ENCODE measurements around the gene TMA7.
"Not testable (repeated sequence)": the region's sequence is repeated elsewhere in the genome, so short reads cannot be mapped to it uniquely, and the experiment has no call there.

The TMA7 gene

DNA sequence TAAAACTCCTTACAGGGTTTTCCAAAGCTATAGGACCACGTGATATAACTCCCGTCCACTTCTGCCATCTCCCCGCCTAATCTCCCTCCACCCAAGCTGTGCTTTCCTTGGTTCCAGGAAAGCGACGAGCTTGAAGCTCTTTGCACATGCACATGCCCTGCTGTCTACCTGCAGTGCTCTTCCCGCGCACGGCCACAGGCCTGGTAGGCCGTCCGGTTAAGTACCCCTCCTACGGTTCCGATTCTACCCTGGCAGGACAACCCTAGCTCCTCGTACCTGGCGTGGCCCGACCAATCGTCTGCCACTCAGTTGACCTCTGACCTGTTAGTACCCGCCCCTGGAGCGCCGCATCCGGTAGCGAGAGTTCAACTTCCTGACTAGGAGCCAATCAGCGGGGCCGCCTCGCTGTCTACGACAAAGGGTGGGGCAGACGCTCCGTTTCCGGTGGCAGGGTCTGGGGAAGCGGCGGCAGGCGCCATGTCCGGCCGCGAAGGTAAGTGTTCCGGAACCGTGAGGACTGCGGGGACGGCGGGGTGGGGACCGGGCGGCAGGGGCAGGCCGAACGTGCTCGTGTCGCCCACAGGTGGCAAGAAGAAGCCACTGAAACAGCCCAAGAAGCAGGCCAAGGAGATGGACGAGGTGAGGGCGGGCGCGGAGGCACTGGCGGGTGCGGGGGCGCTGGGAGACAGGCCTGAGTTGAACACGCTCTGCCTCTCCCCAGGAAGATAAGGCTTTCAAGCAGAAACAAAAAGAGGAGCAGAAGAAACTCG is at the start of gene TMA7, which contains the start of gene CCDC51:
Gene TMA7, plus strand, starts transcription at position 438 of the 770 bp plus-strand sequence. Its CDS starts 40 bp downstream, at position 478.
Gene CCDC51, minus strand, starts transcription at position 300 of the 770 bp plus-strand sequence. CDS start 4,991 bp downstream, outside the sequence.
- DNase-seq (ENCODE audit: low read depth in 2 of 2, low spot score in 1 of 2) = peak; percentile 97

GRCh38 chr3:48394391-48394790 is 45.7 kb upstream of the TMA7 start:
- no peak for DNase-seq (ENCODE audit: low read depth in 2 of 2, low spot score in 1 of 2)

- DNase-seq (ENCODE audit: low read depth in 2 of 2, low spot score in 1 of 2) = no peak
Observed at GRCh38 chr3:48395714-48396113, 44.3 kb upstream of the TMA7 start.

DNA sequence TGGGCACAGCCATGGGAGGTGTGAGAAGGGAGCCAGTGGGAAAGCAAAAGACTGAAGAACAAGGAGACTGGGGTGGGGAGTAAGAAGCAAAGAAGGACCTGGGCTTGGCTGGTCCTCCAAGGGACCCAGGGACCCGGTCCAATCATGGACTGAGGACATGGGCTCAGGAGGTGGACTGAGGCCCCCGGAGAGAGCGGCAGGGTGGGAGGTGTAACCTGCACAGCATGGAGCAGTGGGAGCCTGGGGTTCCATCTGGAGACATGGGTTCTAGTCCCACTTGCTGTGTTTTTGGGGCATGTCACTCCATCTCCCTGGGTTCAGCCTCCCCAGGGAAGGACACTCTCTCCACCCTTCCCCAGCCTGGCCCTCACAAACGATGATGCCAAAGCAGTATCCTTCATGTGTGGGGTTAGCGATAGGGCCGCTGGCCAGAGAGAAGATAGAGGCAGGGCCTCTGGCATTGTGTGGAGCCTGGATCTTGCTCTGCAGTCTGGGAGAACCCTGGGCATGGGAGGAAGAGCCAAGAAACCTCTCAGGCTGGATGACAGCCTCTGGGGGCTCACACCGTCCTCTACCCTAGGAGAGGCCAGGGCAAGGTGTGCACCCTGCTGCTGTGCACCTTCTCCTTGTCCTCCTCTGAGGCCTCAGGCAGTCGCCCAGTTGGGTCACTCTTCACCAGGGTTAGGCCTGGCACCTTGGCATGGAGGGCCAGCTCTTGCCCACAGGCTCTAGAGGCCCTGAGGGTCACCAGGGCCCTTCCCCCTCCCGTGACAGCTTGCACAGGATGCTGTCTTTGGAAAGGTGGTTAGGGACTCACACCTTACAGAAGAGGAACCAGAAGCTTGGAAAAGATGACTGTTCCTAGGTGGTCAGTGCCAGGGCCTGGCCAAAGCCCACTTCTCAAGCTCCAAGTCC is 42.0 kb upstream of the TMA7 start:
- no peak for DNase-seq (ENCODE audit: low read depth in 2 of 2, low spot score in 1 of 2)

GRCh38 chr3:48398701-48399386 is 41.2 kb upstream of the TMA7 start:
- no peak for DNase-seq (ENCODE audit: low read depth in 2 of 2, low spot score in 1 of 2)

- DNase-seq (ENCODE audit: low read depth in 2 of 2, low spot score in 1 of 2) = no peak
Observed at GRCh38 chr3:48399387-48400172, 40.5 kb upstream of the TMA7 start.

- DNase-seq (ENCODE audit: low read depth in 2 of 2, low spot score in 1 of 2) = peak; percentile 24 to 46
Observed at GRCh38 chr3:48400824-48401433, 39.1 kb upstream of the TMA7 start.

DNA sequence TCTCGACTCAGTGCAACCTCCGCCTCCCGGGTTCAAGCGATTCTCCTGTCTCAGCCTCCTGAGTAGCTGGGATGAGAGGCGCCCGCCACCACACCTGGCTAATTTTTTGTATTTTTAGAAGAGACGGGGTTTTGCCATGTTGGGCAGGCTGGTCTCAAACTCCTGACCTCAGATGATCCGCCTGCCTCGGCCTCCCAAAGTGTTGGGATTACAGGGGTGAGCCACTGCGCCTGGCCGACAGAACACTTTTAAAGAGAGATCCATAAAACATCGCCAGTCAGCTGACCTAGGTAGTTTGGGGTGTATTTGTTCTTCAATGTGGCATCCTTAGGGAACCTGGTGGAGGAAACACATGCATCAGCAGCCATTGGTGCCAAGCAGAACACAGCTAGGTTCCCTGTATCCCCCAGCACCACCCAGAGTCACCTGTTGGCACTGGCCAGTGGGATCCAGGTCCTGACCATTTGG is 38.6 kb upstream of the TMA7 start:
- DNase-seq (ENCODE audit: low read depth in 2 of 2, low spot score in 1 of 2) = not testable (repeated sequence)

DNA sequence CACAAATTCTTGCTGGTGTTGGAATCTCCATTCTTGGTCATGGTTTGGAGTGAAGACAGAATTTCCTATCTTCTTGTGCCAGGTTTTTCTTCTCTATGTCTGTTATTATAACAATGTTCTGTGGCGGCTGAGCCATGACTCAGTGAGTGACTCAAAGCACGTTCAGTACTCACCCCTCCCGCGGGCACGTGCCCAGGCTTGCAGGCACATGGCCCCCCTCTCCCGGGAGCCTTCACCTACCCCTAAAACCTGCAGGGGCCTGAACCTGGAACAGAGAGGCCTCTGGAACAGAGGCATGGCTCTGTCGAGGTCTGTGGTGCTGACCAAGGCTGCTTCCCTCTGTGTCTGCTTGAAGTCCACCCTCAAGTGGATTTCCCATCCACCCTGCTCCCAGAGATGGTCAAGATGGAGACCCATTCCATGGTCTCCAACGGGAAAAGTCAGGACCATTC is 37.8 kb upstream of the TMA7 start:
- no peak for DNase-seq (ENCODE audit: low read depth in 2 of 2, low spot score in 1 of 2)

- no peak for DNase-seq (ENCODE audit: low read depth in 2 of 2, low spot score in 1 of 2)
Observed at GRCh38 chr3:48402907-48403306, 37.1 kb upstream of the TMA7 start.

- DNase-seq (ENCODE audit: low read depth in 2 of 2, low spot score in 1 of 2) = no peak
Observed at GRCh38 chr3:48403533-48404439, 36.3 kb upstream of the TMA7 start.

DNA sequence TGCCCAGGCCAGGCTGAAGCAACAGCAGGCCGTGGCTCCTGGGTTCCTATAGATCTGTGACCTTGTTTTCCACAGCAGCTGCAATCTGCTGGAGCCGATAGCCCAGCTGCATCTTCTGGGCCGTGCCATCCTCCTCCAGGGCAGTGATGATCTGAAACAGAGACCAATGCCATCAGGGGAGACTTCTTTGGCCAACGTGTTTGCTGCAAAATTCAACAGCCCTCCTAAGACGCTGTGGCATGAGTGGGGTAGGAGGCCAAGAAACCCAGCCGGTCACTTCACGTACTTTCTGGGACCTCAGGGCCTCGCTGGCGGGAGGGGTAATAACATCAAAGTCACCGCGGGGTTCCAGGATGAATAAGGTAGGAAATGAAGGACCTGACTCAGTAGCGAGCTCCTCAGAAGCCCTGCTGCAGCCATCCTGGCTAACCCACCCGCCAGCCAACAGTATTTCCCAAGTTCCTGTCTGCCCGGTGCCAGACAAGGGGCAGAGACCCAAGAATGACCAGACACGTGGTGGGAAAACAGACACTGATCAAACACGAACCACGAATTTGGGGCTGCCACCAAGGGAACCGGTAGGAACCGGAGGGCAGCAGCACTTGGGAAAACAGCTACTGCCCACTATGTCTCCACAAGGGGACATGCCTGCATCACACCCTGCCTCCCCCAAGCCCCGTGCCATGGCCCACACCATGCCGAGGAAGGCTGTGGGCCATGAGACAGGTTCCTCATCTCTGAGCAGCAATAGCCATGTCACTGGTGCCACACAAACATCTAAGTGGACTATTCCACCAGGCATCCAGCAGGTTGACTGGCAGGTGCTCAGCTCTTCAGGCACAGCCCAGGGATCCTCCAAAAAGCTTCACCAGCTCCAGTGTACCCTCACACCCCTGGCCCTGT is 35.4 kb upstream of the TMA7 start:
- DNase-seq (ENCODE audit: low read depth in 2 of 2, low spot score in 1 of 2) = no peak

GRCh38 chr3:48405343-48405881 is 34.6 kb upstream of the TMA7 start:
- DNase-seq (ENCODE audit: low read depth in 2 of 2, low spot score in 1 of 2) = no peak

DNA sequence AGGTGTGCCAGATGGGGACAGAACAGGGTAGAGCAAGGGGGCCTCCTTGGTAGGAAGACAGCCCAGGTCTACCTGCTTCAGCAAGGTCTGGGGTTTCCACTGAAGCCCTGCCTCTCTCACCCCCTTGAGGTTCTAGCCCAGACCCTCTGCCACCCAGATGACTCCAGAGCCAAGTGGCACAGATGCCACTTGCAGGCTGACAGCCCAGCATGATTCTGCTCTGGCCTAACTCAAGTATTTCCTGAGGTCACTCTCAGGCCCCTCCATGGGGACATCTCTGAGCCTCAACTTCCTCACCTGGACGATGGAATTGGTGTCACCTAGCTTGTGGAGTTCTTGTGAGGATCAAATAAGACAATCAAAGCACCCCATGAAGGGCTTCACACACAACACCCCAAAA is 34.1 kb upstream of the TMA7 start:
- no peak for DNase-seq (ENCODE audit: low read depth in 2 of 2, low spot score in 1 of 2)

- DNase-seq (ENCODE audit: low read depth in 2 of 2, low spot score in 1 of 2) = no peak
Observed at GRCh38 chr3:48406443-48407431, 33.3 kb upstream of the TMA7 start.

DNA sequence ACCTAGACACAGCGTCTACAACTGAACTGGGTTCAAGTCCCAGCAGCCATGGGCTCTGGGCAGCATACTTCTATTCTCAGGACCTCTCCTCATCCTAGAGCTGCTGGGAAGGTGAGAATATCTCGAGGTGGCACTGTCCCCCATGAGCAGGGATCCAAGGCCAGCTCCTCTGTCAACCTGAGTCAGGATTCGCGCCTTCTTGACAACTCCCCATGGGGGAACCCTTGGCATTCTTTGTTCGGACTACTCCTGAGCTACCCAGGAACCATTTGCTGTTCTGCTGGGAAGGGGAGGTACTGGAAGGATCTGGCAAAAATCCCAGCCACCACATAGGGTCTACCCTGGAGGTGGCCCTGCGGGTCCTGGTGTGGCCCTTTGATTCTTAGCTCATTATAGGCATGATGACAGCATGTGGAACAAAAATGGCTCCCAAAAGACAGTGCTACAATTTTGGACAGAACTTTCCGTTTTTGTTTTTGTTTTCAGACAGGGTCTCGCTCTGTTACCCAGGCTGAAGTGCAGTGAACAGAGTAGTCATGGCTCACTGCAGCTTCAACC is 32.4 kb upstream of the TMA7 start:
- no peak for DNase-seq (ENCODE audit: low read depth in 2 of 2, low spot score in 1 of 2)
